ENCODE results near the gene KRT15. TPM values are rescaled to one million over a fixed set of nuclear protein-coding genes. Genes with fewer than 3 reads are reported as not detected.

KRT15 gene
- total and polyA plus RNA-seq, 2 donors: 191 to 831 TPM

- 89% methylated on average over 8 of the region's 8 CpGs for WGBS
- Histone ChIP-seq H3K4me3 (ENCODE audit: low read length in 2 of 2) (no peak overlapping the region), H3K36me3 (ENCODE audit: control insufficient read depth in 2 of 2, insufficient read depth in 2 of 2, low read length in 1 of 2) (no peaks in the 10 kb centered on the region), H3K27me3 (ENCODE audit: control insufficient read depth in 2 of 2, insufficient read depth in 1 of 2, low read length in 1 of 2) (no peaks in the 10 kb centered on the region), H3K27ac (ENCODE audit: low read depth in 1 of 2, low read length in 1 of 2) (peak overlapping the region in 1 of 2 donors; percentile 28), H3K4me1 (ENCODE audit: control insufficient read depth in 2 of 2, insufficient read depth in 2 of 2, low read length in 2 of 2) (peaks cover 0 to 11% of the 10 kb centered on the region in 2 donors), H3K9me3 (ENCODE audit: control insufficient read depth in 2 of 2, insufficient read depth in 1 of 2, low read length in 1 of 2) (no peaks in the 10 kb centered on the region)
- peak in 1 of 9 donors; percentile 12 for DNase-seq (ENCODE audit: low read depth in 6 of 9, low spot score in 9 of 9)
These were observed 14.3 kb downstream of the KRT15 start for GRCh38 chr17:41504246-41504977.

DNA sequence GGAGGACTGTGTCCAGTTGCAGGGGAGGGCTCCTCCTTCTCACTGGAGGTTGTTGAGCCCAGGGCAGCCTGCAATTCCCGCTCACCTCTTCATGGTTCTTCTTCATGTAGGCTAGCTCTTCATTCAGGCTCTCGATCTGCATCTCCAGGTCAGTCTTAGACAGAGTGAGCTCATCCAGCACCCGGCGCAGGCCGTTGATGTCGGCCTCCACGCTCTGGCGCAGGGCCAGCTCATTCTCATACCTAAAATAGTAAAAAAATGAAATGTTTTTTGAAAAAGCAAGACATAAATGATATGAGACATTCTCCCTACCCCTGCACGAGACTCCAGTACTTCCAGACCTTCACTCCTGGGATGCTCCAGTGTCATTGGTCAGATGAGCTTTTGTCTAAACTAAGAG lies 15.5 kb downstream of the KRT15 start:
- no peak for DNase-seq (ENCODE audit: low read depth in 6 of 9, low spot score in 9 of 9)
- Histone ChIP-seq H3K27ac (ENCODE audit: low read depth in 1 of 2, low read length in 1 of 2) (no peak overlapping the region), H3K9me3 (ENCODE audit: control insufficient read depth in 2 of 2, insufficient read depth in 1 of 2, low read length in 1 of 2) (no peaks in the 10 kb centered on the region), H3K4me3 (ENCODE audit: low read length in 2 of 2) (no peak overlapping the region), H3K4me1 (ENCODE audit: control insufficient read depth in 2 of 2, insufficient read depth in 2 of 2, low read length in 2 of 2) (peaks cover 0 to 14% of the 10 kb centered on the region in 2 donors), H3K27me3 (ENCODE audit: control insufficient read depth in 2 of 2, insufficient read depth in 1 of 2, low read length in 1 of 2) (no peaks in the 10 kb centered on the region), H3K36me3 (ENCODE audit: control insufficient read depth in 2 of 2, insufficient read depth in 2 of 2, low read length in 1 of 2) (no peaks in the 10 kb centered on the region)
- 95% methylated on average over 9 of the region's 9 CpGs for WGBS

DNA sequence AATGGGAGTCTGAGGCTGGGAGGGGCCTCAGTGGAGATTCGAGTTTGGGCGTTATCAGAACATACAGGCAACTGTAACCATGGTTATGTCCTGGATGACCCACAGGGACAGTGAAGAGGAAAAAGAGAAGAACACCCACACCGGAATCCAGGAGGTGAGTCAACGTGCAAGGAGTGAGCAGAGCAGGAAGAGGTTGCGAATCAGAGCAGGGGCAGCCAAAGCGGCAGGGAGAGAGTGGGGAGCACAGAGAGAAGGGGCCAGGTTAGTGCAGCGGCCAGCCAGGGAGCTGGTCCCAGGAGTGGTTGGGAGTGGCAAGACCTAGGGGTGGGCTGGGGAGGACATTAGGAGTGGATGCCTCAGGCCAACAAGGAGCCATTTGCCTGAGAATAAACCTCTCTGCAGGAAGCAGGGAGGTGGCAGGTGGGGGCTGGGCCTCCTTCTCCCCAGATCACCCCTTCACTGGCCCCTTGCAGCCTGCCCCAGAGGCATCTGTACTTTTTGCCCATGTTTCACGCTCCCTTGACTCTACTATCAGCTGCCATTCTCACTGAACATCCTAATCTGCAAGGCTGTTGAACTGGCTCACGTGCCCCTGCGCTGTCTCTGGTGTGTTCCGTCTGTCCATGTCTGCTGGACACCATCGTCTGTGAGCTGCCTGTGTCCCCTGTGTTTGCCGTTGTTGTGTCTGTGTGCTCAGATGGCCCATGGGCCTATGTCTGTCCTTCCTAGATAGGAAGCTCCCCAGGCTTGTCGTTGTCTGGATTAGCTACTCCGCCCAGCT lies 18.4 kb downstream of the KRT15 start:
- H3K4me3 ChIP-seq (ENCODE audit: low read length in 2 of 2): no peak overlapping the region

GRCh38 chr17:41499714-41500113 lies 19.0 kb downstream of the KRT15 start:
- H3K36me3 ChIP-seq (ENCODE audit: control insufficient read depth in 2 of 2, insufficient read depth in 2 of 2, low read length in 1 of 2): no peaks in the 10 kb centered on the region
- WGBS: 90% methylated on average over 5 of the region's 5 CpGs
- DNase-seq (ENCODE audit: low read depth in 6 of 9, low spot score in 9 of 9): no peak
- no peaks in the 10 kb centered on the region for H3K27me3 ChIP-seq (ENCODE audit: control insufficient read depth in 2 of 2, insufficient read depth in 1 of 2, low read length in 1 of 2)
- H3K9me3 ChIP-seq (ENCODE audit: control insufficient read depth in 2 of 2, insufficient read depth in 1 of 2, low read length in 1 of 2): no peaks in the 10 kb centered on the region
- H3K27ac ChIP-seq (ENCODE audit: low read depth in 1 of 2, low read length in 1 of 2): no peak overlapping the region
- H3K4me1 ChIP-seq (ENCODE audit: control insufficient read depth in 2 of 2, insufficient read depth in 2 of 2, low read length in 2 of 2): peaks cover 0 to 3% of the 10 kb centered on the region in 2 donors
- H3K4me3 ChIP-seq (ENCODE audit: low read length in 2 of 2): no peak overlapping the region

More for the DNA sequence above, 18.4 kb downstream of the KRT15 start:
- H3K4me1 ChIP-seq (ENCODE audit: control insufficient read depth in 2 of 2, insufficient read depth in 2 of 2, low read length in 2 of 2): peaks cover 0 to 9% of the 10 kb centered on the region in 2 donors
- no peaks in the 10 kb centered on the region for H3K9me3 ChIP-seq (ENCODE audit: control insufficient read depth in 2 of 2, insufficient read depth in 1 of 2, low read length in 1 of 2)
- H3K36me3 ChIP-seq (ENCODE audit: control insufficient read depth in 2 of 2, insufficient read depth in 2 of 2, low read length in 1 of 2): no peaks in the 10 kb centered on the region
- no peaks in the 10 kb centered on the region for H3K27me3 ChIP-seq (ENCODE audit: control insufficient read depth in 2 of 2, insufficient read depth in 1 of 2, low read length in 1 of 2)
- no peak overlapping the region for H3K27ac ChIP-seq (ENCODE audit: low read depth in 1 of 2, low read length in 1 of 2)
- WGBS: 84% methylated on average over 15 of the region's 15 CpGs
- DNase-seq (ENCODE audit: low read depth in 6 of 9, low spot score in 9 of 9): no peak

GRCh38 chr17:41498276-41498675 lies 20.4 kb downstream of the KRT15 start:
- no peaks in the 10 kb centered on the region for H3K27me3 ChIP-seq (ENCODE audit: control insufficient read depth in 2 of 2, insufficient read depth in 1 of 2, low read length in 1 of 2)
- peaks cover 0 to 5% of the 10 kb centered on the region in 2 donors for H3K4me1 ChIP-seq (ENCODE audit: control insufficient read depth in 2 of 2, insufficient read depth in 2 of 2, low read length in 2 of 2)
- H3K36me3 ChIP-seq (ENCODE audit: control insufficient read depth in 2 of 2, insufficient read depth in 2 of 2, low read length in 1 of 2): no peaks in the 10 kb centered on the region
- no peak for DNase-seq (ENCODE audit: low read depth in 6 of 9, low spot score in 9 of 9)
- no peaks in the 10 kb centered on the region for H3K9me3 ChIP-seq (ENCODE audit: control insufficient read depth in 2 of 2, insufficient read depth in 1 of 2, low read length in 1 of 2)
- 85% methylated on average over 6 of the region's 6 CpGs for WGBS
- H3K4me3 ChIP-seq (ENCODE audit: low read length in 2 of 2): no peak overlapping the region
- H3K27ac ChIP-seq (ENCODE audit: low read depth in 1 of 2, low read length in 1 of 2): peak overlapping the region in 1 of 2 donors; percentile 11

- H3K27ac ChIP-seq (ENCODE audit: low read depth in 1 of 2, low read length in 1 of 2): no peak overlapping the region
- 52% methylated on average over 12 of the region's 12 CpGs for WGBS
- no peak overlapping the region for H3K4me3 ChIP-seq (ENCODE audit: low read length in 2 of 2)
- H3K9me3 ChIP-seq (ENCODE audit: control insufficient read depth in 2 of 2, insufficient read depth in 1 of 2, low read length in 1 of 2): no peaks in the 10 kb centered on the region
- no peaks in the 10 kb centered on the region for H3K27me3 ChIP-seq (ENCODE audit: control insufficient read depth in 2 of 2, insufficient read depth in 1 of 2, low read length in 1 of 2)
- DNase-seq (ENCODE audit: low read depth in 6 of 9, low spot score in 9 of 9): peak in 3 of 9 donors; percentile 11 to 32 (median 16)
- H3K36me3 ChIP-seq (ENCODE audit: control insufficient read depth in 2 of 2, insufficient read depth in 2 of 2, low read length in 1 of 2): no peaks in the 10 kb centered on the region
- H3K4me1 ChIP-seq (ENCODE audit: control insufficient read depth in 2 of 2, insufficient read depth in 2 of 2, low read length in 2 of 2): peaks cover 0 to 9% of the 10 kb centered on the region in 2 donors
These were observed 21.7 kb downstream of the KRT15 start for GRCh38 chr17:41496803-41497484.

DNA sequence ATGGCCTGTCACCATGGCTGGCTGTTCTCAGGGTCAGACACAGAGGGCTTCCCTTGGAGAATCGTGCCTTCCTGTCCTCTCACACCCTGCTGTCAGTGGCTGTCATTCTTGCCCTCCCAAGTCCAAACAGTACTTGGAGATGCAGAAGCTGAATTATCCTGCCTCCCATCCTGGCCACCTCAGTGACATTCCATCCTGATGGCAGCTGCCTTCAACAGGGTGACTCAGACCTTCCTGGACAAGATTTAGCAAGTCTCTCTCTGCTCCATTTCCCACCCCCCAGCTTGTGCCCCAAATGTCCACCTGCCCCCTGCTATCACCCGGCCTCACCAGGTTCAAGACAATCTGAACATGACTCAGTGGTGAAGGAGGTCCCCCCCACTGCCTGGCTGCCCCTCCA lies 24.2 kb downstream of the KRT15 start:
- no peak for DNase-seq (ENCODE audit: low read depth in 6 of 9, low spot score in 9 of 9)
- Histone ChIP-seq H3K27me3 (ENCODE audit: control insufficient read depth in 2 of 2, insufficient read depth in 1 of 2, low read length in 1 of 2) (no peaks in the 10 kb centered on the region), H3K36me3 (ENCODE audit: control insufficient read depth in 2 of 2, insufficient read depth in 2 of 2, low read length in 1 of 2) (no peaks in the 10 kb centered on the region), H3K27ac (ENCODE audit: low read depth in 1 of 2, low read length in 1 of 2) (no peak overlapping the region), H3K4me3 (ENCODE audit: low read length in 2 of 2) (no peak overlapping the region), H3K4me1 (ENCODE audit: control insufficient read depth in 2 of 2, insufficient read depth in 2 of 2, low read length in 2 of 2) (peaks cover 0 to 9% of the 10 kb centered on the region in 2 donors), H3K9me3 (ENCODE audit: control insufficient read depth in 2 of 2, insufficient read depth in 1 of 2, low read length in 1 of 2) (no peaks in the 10 kb centered on the region)
- WGBS: 81% methylated on average over 2 of the region's 2 CpGs

- no peak overlapping the region for H3K4me3 ChIP-seq (ENCODE audit: low read length in 2 of 2)
- WGBS: 76% methylated on average over 4 of the region's 4 CpGs
- H3K4me1 ChIP-seq (ENCODE audit: control insufficient read depth in 2 of 2, insufficient read depth in 2 of 2, low read length in 2 of 2): peaks cover 0 to 6% of the 10 kb centered on the region in 2 donors
- no peak overlapping the region for H3K27ac ChIP-seq (ENCODE audit: low read depth in 1 of 2, low read length in 1 of 2)
- no peaks in the 10 kb centered on the region for H3K9me3 ChIP-seq (ENCODE audit: control insufficient read depth in 2 of 2, insufficient read depth in 1 of 2, low read length in 1 of 2)
- H3K27me3 ChIP-seq (ENCODE audit: control insufficient read depth in 2 of 2, insufficient read depth in 1 of 2, low read length in 1 of 2): no peaks in the 10 kb centered on the region
- DNase-seq (ENCODE audit: low read depth in 6 of 9, low spot score in 9 of 9): peak in 1 of 9 donors; percentile 17
- H3K36me3 ChIP-seq (ENCODE audit: control insufficient read depth in 2 of 2, insufficient read depth in 2 of 2, low read length in 1 of 2): no peaks in the 10 kb centered on the region
These were observed 25.9 kb downstream of the KRT15 start for GRCh38 chr17:41492771-41493170.

GRCh38 chr17:41492351-41492750 lies 26.3 kb downstream of the KRT15 start:
- peaks cover 0 to 6% of the 10 kb centered on the region in 2 donors for H3K4me1 ChIP-seq (ENCODE audit: control insufficient read depth in 2 of 2, insufficient read depth in 2 of 2, low read length in 2 of 2)
- 77% methylated on average over 6 of the region's 6 CpGs for WGBS
- H3K4me3 ChIP-seq (ENCODE audit: low read length in 2 of 2): no peak overlapping the region
- H3K27me3 ChIP-seq (ENCODE audit: control insufficient read depth in 2 of 2, insufficient read depth in 1 of 2, low read length in 1 of 2): no peaks in the 10 kb centered on the region
- no peaks in the 10 kb centered on the region for H3K9me3 ChIP-seq (ENCODE audit: control insufficient read depth in 2 of 2, insufficient read depth in 1 of 2, low read length in 1 of 2)
- H3K36me3 ChIP-seq (ENCODE audit: control insufficient read depth in 2 of 2, insufficient read depth in 2 of 2, low read length in 1 of 2): no peaks in the 10 kb centered on the region
- DNase-seq (ENCODE audit: low read depth in 6 of 9, low spot score in 9 of 9): no peak
- H3K27ac ChIP-seq (ENCODE audit: low read depth in 1 of 2, low read length in 1 of 2): no peak overlapping the region

Measured in thymus (tissue), 11 donors.